ENCODE data around the gene SCP2.

SCP2 gene

GRCh38 chr1:53080041-53080440 is 153.0 kb downstream of the SCP2 start:
- DNase-seq: no peak

GRCh38 chr1:53080769-53081168 is 153.7 kb downstream of the SCP2 start:
- DNase-seq: no peak

GRCh38 chr1:53081384-53082066 is 154.4 kb downstream of the SCP2 start:
- no peak for DNase-seq

GRCh38 chr1:53082826-53083455 is 155.9 kb downstream of the SCP2 start:
- no peak for DNase-seq

GRCh38 chr1:53083636-53084588 is 156.8 kb downstream of the SCP2 start:
- DNase-seq: no peak

GRCh38 chr1:53084589-53084971 is 157.5 kb downstream of the SCP2 start:
- no peak for DNase-seq

- DNase-seq: no peak
These were observed 158.3 kb downstream of the SCP2 start for GRCh38 chr1:53085405-53085804.

- no peak for DNase-seq
These were observed 159.5 kb downstream of the SCP2 start for GRCh38 chr1:53086491-53087070.

- DNase-seq: no peak
These were observed 160.5 kb downstream of the SCP2 start for GRCh38 chr1:53087332-53088285.

- no peak for DNase-seq
These were observed 161.7 kb downstream of the SCP2 start for GRCh38 chr1:53088616-53089300.

GRCh38 chr1:53089478-53090226 is 162.6 kb downstream of the SCP2 start:
- no peak for DNase-seq

- DNase-seq: no peak
These were observed 163.4 kb downstream of the SCP2 start for GRCh38 chr1:53090227-53091147.

- peak in 35 of 58 donors; percentile 2 to 67 (median 25) for DNase-seq
These were observed 165.0 kb downstream of the SCP2 start for GRCh38 chr1:53091841-53092645.

- DNase-seq: no peak
These were observed 165.8 kb downstream of the SCP2 start for GRCh38 chr1:53092659-53093450.

- DNase-seq: no peak
These were observed 166.3 kb downstream of the SCP2 start for GRCh38 chr1:53093451-53093754.

GRCh38 chr1:53093778-53094532 is 166.9 kb downstream of the SCP2 start:
- no peak for DNase-seq

Data from anterior cingulate cortex (tissue), 58 donors.